Epithelial cell of prostate (primary cell): Measurements from ENCODE around the gene CRISP1.
"Not testable (repeated sequence)": the region's sequence is repeated elsewhere in the genome, so short reads cannot be mapped to it uniquely, and the experiment has no call there.

ENCODE experiments used
- DNase-seq: peaks from one replicate; pipeline ENCODE4 v3.0.0-alpha.2; 2011; ENCODE audit warnings: low read depth, low spot score
- H3K27ac ChIP-seq: fragments of 450-650 bp; 2 replicates; pipeline ENCODE4 v1.5.1; 2017; ENCODE audit warnings: mild to moderate bottlenecking

The CRISP1 gene

GRCh38 chr6:49847014-49847413, 19.3 kb downstream of the CRISP1 start:
- no peak for DNase-seq
- H3K27ac ChIP-seq, result no peak overlapping the region

- no peak overlapping the region for H3K27ac ChIP-seq
- no peak for DNase-seq
Observed at GRCh38 chr6:49841424-49841823, 24.9 kb downstream of the CRISP1 start.

- no peak overlapping the region for H3K27ac ChIP-seq
- DNase-seq, result no peak
Observed at GRCh38 chr6:49839957-49840356, 26.4 kb downstream of the CRISP1 start.

- no peak for DNase-seq
- H3K27ac ChIP-seq, result no peak overlapping the region
Observed at GRCh38 chr6:49839162-49839561, 27.2 kb downstream of the CRISP1 start.

- no peak for DNase-seq
- H3K27ac ChIP-seq, result no peak overlapping the region
Observed at GRCh38 chr6:49835140-49835539, 31.2 kb downstream of the CRISP1 start.

GRCh38 chr6:49833386-49833785, 32.9 kb downstream of the CRISP1 start:
- DNase-seq, result no peak
- H3K27ac ChIP-seq, result no peak overlapping the region

GRCh38 chr6:49826743-49827406, 39.5 kb downstream of the CRISP1 start:
- no peak for DNase-seq
- H3K27ac ChIP-seq, result no peak overlapping the region

- no peak for DNase-seq
Observed at GRCh38 chr6:49815166-49815565, 51.2 kb downstream of the CRISP1 start.

GRCh38 chr6:49813248-49813647, 53.1 kb downstream of the CRISP1 start:
- no peak for DNase-seq
- no peak overlapping the region for H3K27ac ChIP-seq

More at GRCh38 chr6:49815166-49815565, 51.2 kb downstream of the CRISP1 start:
- no peak overlapping the region for H3K27ac ChIP-seq

GRCh38 chr6:49806145-49806544, 60.2 kb downstream of the CRISP1 start:
- no peak for DNase-seq
- no peak overlapping the region for H3K27ac ChIP-seq

- H3K27ac ChIP-seq, result no peak overlapping the region
- DNase-seq, result no peak
Observed at GRCh38 chr6:49805246-49805645, 61.1 kb downstream of the CRISP1 start.

GRCh38 chr6:49801525-49801924, 64.8 kb downstream of the CRISP1 start:
- no peak overlapping the region for H3K27ac ChIP-seq
- no peak for DNase-seq

GRCh38 chr6:49799090-49799489, 67.2 kb downstream of the CRISP1 start:
- no peak for DNase-seq
- no peak overlapping the region for H3K27ac ChIP-seq

- DNase-seq, H3K27ac ChIP-seq: not testable (repeated sequence)
Observed at GRCh38 chr6:49796842-49797455, 69.4 kb downstream of the CRISP1 start.

GRCh38 chr6:49790341-49790740, 76.0 kb downstream of the CRISP1 start:
- H3K27ac ChIP-seq, result no peak overlapping the region
- DNase-seq, result no peak

GRCh38 chr6:49787176-49787575, 79.2 kb downstream of the CRISP1 start, which contains the start of gene PGK2:
TSS of gene PGK2 (minus strand) at chr6:49787285. CDS start at chr6:49787187, 98 bp downstream.
- no peak for DNase-seq
- H3K27ac ChIP-seq, result no peak within 1 kb of the TSS

GRCh38 chr6:49784272-49784671, 82.1 kb downstream of the CRISP1 start:
- DNase-seq, result no peak
- no peak overlapping the region for H3K27ac ChIP-seq
